ENCODE results near the gene EXOC2. TPM values are rescaled to one million over a fixed set of nuclear protein-coding genes. Genes with fewer than 3 reads are reported as not detected.

EXOC2 gene
- total RNA-seq, 1 donor from 2014 or later = 40.4 TPM

- DNase-seq (ENCODE audit: extremely low read depth, low read depth, low spot score) = no peak
These were observed 152.4 kb downstream of the EXOC2 start for GRCh38 chr6:540490-540889.

DNA sequence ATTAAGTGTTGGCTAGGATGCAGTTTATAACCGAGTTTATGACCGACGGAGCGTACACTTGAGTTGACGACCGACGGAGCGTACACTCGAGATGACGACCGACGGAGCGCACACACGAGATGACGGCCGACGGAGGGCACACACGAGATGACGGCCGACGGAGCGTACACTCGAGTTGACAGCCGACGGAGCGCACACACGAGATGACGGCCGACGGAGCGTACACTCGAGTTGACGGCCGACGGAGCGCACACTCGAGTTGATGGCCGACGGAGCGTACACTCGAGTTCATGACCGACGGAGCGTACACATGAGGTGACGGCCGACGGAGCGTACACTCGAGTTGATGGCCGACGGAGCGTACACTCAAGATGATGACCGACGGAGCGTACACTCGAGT is 155.8 kb downstream of the EXOC2 start:
- DNase-seq (ENCODE audit: extremely low read depth, low read depth, low spot score) = no peak

DNA sequence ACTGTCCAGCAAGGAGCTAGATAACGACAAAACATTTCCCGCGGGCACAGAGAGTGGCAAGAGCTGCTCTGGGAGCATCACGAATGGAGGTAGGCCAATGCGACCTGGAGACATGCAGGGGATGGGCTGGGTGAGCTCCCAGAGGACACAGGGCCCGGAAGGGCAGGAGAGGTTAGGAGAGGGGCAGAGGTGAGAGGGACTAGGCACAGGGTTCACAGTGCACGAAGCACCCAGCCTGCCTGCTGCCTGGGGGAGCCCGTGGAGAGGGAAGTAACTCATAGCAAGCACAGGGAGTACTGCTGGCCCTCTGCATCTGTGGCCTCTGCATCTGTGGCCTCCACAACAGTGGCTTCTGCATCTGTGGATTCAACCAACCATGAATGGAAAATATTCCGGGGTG is 162.5 kb downstream of the EXOC2 start:
- DNase-seq (ENCODE audit: extremely low read depth, low read depth, low spot score) = no peak

DNA sequence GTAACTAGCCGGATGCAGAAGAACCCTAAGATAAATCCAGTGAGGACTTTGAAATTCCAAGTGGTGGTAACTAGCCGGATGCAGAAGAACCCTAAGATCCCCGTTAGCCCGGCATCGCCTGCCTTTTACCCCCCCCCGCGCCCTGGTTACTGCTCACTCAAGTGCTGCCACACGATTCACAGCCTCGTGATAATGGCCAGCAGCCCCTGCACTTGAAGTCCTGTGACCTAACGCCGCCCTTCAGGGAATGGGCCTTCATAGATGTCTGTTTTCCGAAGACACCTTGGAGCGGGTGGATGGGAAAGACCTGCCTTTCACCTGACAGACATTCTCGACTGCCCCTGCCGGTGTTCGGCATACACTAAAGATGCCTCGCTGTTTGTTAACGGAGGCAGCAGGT is 163.9 kb downstream of the EXOC2 start:
- no peak for DNase-seq (ENCODE audit: extremely low read depth, low read depth, low spot score)

GRCh38 chr6:527989-528673 is 164.8 kb downstream of the EXOC2 start:
- no peak for DNase-seq (ENCODE audit: extremely low read depth, low read depth, low spot score)

GRCh38 chr6:524803-525202 is 168.1 kb downstream of the EXOC2 start:
- no peak for DNase-seq (ENCODE audit: extremely low read depth, low read depth, low spot score)

GRCh38 chr6:520820-521219 is 172.1 kb downstream of the EXOC2 start:
- DNase-seq (ENCODE audit: extremely low read depth, low read depth, low spot score) = no peak

GRCh38 chr6:518218-518617 is 174.7 kb downstream of the EXOC2 start:
- DNase-seq (ENCODE audit: extremely low read depth, low read depth, low spot score) = no peak

GRCh38 chr6:516213-516612 is 176.7 kb downstream of the EXOC2 start:
- no peak for DNase-seq (ENCODE audit: extremely low read depth, low read depth, low spot score)

DNA sequence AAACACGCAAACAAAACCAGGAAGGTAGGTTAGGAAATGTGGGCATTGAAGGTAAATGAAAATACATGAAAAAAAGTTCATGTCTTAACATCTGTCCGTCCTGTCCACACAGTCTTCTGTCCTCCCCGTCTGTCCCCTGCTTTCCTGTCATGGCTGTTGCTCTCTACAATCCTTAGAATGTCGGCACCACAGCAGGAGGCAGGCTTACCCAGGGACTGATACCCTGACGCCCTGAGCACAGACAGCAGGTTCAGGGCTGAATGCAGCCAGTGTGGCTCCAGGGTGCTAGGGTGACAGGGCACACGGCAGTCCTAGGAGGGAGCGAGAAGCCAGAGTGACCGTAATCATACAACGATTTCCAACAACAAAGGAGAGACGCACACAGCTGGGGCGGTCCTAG is 177.7 kb downstream of the EXOC2 start:
- DNase-seq (ENCODE audit: extremely low read depth, low read depth, low spot score) = no peak

GRCh38 chr6:514396-514978 is 178.5 kb downstream of the EXOC2 start:
- no peak for DNase-seq (ENCODE audit: extremely low read depth, low read depth, low spot score)

- no peak for DNase-seq (ENCODE audit: extremely low read depth, low read depth, low spot score)
These were observed 179.0 kb downstream of the EXOC2 start for GRCh38 chr6:513961-514360.

DNA sequence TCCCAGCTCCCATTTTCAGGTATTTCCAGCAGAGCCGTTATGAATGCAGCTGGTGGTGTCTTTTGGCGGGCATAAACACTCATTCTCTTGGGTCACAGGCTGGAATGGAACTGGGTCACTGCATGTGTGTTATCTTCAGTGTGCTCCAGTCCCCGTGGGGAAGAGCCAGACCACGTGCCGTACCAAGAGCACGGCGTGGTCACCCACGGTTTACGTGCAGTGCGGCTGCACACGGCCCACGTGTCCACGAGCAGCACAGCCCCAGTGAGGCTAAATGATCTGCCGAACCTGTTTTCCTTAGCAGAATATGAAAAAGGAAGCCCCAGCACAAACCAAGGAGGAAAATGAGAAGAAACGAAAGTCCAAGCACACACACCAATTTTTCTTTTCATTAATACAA is 179.9 kb downstream of the EXOC2 start:
- no peak for DNase-seq (ENCODE audit: extremely low read depth, low read depth, low spot score)

DNA sequence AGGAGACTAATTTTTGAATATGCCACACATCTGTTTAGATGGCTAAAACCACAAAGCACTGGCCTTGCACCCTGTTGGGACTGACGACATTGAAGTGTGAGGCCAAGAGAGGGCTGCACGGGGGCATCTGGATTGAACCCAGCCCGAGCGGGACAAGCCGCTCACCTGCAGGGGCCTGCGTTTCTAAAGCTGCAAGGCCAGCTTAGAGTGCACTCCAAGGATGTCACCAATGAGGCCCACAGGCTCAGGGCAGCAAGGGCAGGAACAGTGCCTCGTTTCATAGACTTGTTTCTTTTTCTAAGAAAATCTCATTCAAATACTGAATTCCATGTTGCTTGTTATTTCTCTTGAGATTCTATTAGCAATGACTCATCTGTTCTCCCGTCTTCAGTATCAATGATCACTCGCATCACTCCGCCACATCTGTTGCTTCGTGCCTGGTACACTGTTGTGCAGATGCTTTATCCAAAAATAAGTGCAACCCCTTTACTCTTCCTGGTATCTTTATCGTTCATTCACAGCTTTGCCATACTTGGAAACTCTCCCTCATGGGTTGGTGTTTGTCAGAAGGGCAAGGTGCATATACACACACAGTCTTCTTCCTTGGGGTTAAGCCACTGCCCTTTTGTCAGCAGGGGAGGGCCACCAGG is 181.3 kb downstream of the EXOC2 start:
- DNase-seq (ENCODE audit: extremely low read depth, low read depth, low spot score) = no peak

DNA sequence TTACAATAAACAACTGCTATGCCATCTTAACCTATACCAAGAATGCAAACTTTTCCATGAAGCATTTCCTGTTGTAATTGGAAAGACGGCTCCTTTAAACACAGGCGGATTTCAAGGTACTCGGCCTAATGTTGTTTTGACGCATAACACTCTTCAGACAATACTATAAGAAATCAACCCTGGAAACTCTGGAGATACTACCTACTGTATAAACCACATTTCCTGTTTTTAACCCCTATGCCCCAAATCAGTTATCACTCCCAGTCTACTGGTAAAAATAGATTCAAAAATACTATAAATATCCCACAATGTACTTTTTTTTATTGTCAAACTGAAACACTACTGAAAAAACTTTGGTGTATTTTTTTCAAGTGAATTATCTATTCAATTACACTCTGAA is 183.3 kb downstream of the EXOC2 start:
- peak; percentile 16 for DNase-seq (ENCODE audit: extremely low read depth, low read depth, low spot score)

- DNase-seq (ENCODE audit: extremely low read depth, low read depth, low spot score) = no peak
These were observed 184.3 kb downstream of the EXOC2 start for GRCh38 chr6:508614-509013.

- DNase-seq (ENCODE audit: extremely low read depth, low read depth, low spot score) = no peak
These were observed 184.9 kb downstream of the EXOC2 start for GRCh38 chr6:508006-508405.

GRCh38 chr6:506920-507622 is 185.9 kb downstream of the EXOC2 start:
- no peak for DNase-seq (ENCODE audit: extremely low read depth, low read depth, low spot score)

DNA sequence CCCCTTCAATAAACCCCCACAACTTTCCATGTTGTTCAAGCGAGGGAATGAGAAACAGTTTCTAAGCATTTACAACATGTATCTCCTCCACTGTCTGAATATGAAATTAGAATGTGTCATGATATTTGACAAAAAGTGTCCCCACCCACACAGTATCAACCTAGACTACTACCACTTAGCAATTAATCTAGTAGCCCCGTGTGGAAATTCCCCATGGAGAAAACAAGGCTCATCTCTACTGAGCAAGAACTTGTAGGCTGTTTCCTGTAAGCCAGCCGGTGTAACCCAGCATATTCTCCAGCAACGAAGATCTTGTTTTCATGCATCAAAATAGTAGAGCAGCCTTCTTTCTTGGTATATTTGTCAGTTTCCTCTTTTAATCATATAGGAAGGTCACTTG is 186.4 kb downstream of the EXOC2 start:
- DNase-seq (ENCODE audit: extremely low read depth, low read depth, low spot score) = no peak

- DNase-seq (ENCODE audit: extremely low read depth, low read depth, low spot score) = no peak
These were observed 187.6 kb downstream of the EXOC2 start for GRCh38 chr6:505374-505773.

DNA sequence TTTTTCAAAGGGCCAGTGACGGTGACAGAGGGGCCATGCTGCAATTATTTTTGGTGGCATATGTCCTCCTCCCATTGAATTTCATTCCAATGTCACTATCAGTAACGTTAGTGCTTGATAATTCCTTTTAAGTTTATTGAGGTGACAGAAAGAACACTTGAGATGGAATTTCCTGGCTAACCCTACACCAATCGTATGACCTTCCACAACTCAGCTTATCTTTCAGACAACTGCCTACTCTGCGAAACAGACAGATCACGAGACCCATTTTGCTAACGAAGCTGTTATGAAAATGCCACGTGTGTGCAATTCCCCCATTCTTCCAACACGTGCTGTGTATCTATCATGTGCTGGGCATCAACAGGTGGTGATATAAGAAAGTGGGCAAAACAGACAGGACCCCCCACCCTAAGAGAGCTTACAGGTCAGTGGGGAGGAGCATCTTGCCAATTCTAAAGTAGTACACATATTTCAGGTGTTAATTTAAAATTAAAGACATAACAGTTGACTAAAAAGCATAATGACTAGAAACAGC is 188.4 kb downstream of the EXOC2 start:
- DNase-seq (ENCODE audit: extremely low read depth, low read depth, low spot score) = no peak
